ENCODE measurements around the gene SMIM17. TPM values are rescaled to one million over a fixed set of nuclear protein-coding genes. Genes with fewer than 3 reads are reported as not detected.
"Not testable (repeated sequence)": the region's sequence is repeated elsewhere in the genome, so short reads cannot be mapped to it uniquely, and the experiment has no call there.

The SMIM17 gene
- total RNA-seq, 2 donors from 2014 or later = 0.35 to 0.64 TPM

DNA sequence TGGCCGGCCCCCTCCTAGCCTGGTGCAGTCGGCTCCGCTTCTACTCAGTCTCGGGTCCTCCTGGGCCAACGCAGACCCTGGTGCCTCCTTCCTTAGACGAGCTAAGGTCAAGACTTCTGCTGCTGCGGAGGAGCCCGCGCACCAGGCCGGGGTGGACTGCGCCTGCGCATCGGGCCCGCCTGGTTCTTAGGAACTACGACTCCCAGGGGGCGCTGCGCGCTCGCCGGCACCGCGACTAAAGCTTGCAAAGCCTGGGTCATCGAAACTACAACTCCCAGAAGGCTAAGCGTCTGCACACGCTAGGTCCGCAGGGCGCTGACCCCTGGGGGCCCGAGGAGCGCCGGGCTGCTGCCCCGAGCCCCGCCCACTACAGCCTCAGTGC, 28.6 kb downstream of the SMIM17 start, which contains the start of gene ZNF835:
TSS of gene ZNF835 (minus strand) at position 145 of the 382 bp plus-strand sequence. CDS start 6,559 bp downstream, outside the sequence.
- peak; percentile 53 for DNase-seq
- Mint-ChIP-seq H3K27me3 (ENCODE audit: insufficient read depth) (no peaks in the 10 kb centered on the region), H3K4me3 (peak within 1 kb of the TSS; percentile 42), H3K9me3 (peaks cover 84% of the 10 kb centered on the region), H3K27ac (no peak within 1 kb of the TSS), H3K4me1 (no peaks in the 10 kb centered on the region), H3K36me3 (ENCODE audit: low read depth) (no peaks in the 10 kb centered on the region)
- Histone ChIP-seq H3K27me3 (ENCODE audit: control insufficient read depth, insufficient read depth, low read length, poor library complexity, severe bottlenecking) (no peaks in the 10 kb centered on the region), H3K27ac (ENCODE audit: low read depth, low read length) (no peak within 1 kb of the TSS), H3K4me3 (ENCODE audit: low read length) (no peak within 1 kb of the TSS), H3K4me1 (ENCODE audit: control insufficient read depth, insufficient read depth, low read length) (no peaks in the 10 kb centered on the region), H3K36me3 (ENCODE audit: control insufficient read depth, insufficient read depth, low read length) (no peaks in the 10 kb centered on the region), H3K9me3 (ENCODE audit: control insufficient read depth, low read length) (peaks cover 17% of the 10 kb centered on the region), H3K9ac (ENCODE audit: extremely low read depth, low read length, poor library complexity, severe bottlenecking) (no peak within 1 kb of the TSS)
- 70 to 86% methylated on average over 3 to 32 of the region's 32 CpGs for WGBS, 2 experiments (ENCODE audit: insufficient coverage in 1 of 2, insufficient read length in 1 of 2)
- TF ChIP-seq, protein P1, sequence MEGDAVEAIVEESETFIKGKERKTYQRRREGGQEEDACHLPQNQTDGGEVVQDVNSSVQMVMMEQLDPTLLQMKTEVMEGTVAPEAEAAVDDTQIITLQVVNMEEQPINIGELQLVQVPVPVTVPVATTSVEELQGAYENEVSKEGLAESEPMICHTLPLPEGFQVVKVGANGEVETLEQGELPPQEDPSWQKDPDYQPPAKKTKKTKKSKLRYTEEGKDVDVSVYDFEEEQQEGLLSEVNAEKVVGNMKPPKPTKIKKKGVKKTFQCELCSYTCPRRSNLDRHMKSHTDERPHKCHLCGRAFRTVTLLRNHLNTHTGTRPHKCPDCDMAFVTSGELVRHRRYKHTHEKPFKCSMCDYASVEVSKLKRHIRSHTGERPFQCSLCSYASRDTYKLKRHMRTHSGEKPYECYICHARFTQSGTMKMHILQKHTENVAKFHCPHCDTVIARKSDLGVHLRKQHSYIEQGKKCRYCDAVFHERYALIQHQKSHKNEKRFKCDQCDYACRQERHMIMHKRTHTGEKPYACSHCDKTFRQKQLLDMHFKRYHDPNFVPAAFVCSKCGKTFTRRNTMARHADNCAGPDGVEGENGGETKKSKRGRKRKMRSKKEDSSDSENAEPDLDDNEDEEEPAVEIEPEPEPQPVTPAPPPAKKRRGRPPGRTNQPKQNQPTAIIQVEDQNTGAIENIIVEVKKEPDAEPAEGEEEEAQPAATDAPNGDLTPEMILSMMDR (conservative IDR thresholded peaks at IDR 0.05) = no peak

DNA sequence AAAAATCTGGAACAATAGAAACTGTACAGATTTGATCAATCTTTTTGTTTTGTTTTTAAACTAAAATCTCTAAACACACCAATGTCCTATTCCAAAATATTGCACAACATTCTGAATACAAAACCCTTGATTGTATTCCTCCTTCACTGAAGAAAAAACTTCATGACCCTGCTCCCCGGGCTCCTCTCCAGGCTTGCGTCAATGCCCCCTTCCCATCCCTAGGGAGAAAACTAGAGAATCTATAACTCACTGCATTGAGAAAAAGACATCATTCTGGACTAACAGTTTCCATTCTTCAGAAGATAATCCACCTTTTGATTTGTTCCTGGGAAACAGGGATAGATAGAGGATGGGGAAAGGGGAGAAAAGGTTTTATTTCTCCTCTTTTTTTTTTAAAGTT, 29.7 kb downstream of the SMIM17 start:
- peaks cover 84% of the 10 kb centered on the region for H3K9me3 Mint-ChIP-seq
- not testable (repeated sequence) for H3K4me1 Mint-ChIP-seq; H3K36me3 Mint-ChIP-seq (ENCODE audit: low read depth); DNase-seq; H3K27me3 ChIP-seq (ENCODE audit: control insufficient read depth, insufficient read depth, low read length, poor library complexity, severe bottlenecking); H3K4me3 Mint-ChIP-seq; H3K27ac ChIP-seq (ENCODE audit: low read depth, low read length); H3K4me1 ChIP-seq (ENCODE audit: control insufficient read depth, insufficient read depth, low read length); H3K27ac Mint-ChIP-seq; H3K36me3 ChIP-seq (ENCODE audit: control insufficient read depth, insufficient read depth, low read length); H3K4me3 ChIP-seq (ENCODE audit: low read length); H3K27me3 Mint-ChIP-seq (ENCODE audit: insufficient read depth); H3K9ac ChIP-seq (ENCODE audit: extremely low read depth, low read length, poor library complexity, severe bottlenecking)
- peaks cover 27% of the 10 kb centered on the region for H3K9me3 ChIP-seq (ENCODE audit: control insufficient read depth, low read length)
- 88 to 100% methylated on average over 1 to 2 of the region's 2 CpGs for WGBS, 2 experiments (ENCODE audit: insufficient coverage in 1 of 2, insufficient read length in 1 of 2)

DNA sequence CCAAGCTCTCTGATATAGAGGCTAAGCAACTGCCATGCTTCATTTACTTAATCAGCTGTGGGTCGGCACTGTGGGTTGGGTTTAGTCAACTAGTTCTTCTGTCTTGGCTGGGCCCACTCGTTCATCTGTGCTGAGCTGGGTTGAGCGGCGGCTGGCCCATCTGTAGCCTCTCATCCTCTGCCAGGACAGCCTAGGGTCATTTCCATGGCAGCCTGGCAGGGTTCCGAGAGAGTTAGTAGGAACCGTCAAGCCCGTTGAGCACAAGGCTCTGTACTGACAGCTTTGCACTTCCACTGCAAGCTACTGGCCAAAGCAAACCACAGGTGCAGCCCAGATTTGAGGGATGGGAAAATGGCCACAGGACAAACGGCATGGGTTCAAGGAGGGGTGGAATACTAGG, 35.2 kb downstream of the SMIM17 start:
- TF ChIP-seq, protein P1 (conservative IDR thresholded peaks at IDR 0.05) = no peak
- Histone ChIP-seq H3K27me3 (ENCODE audit: control insufficient read depth, insufficient read depth, low read length, poor library complexity, severe bottlenecking) (no peaks in the 10 kb centered on the region), H3K4me1 (ENCODE audit: control insufficient read depth, insufficient read depth, low read length) (no peaks in the 10 kb centered on the region), H3K9ac (ENCODE audit: extremely low read depth, low read length, poor library complexity, severe bottlenecking) (no peak overlapping the region), H3K9me3 (ENCODE audit: control insufficient read depth, low read length) (peaks cover 54% of the 10 kb centered on the region), H3K4me3 (ENCODE audit: low read length) (no peak overlapping the region), H3K36me3 (ENCODE audit: control insufficient read depth, insufficient read depth, low read length) (no peaks in the 10 kb centered on the region), H3K27ac (ENCODE audit: low read depth, low read length) (no peak overlapping the region)
- Mint-ChIP-seq H3K27ac (no peak overlapping the region), H3K4me1 (no peaks in the 10 kb centered on the region), H3K27me3 (ENCODE audit: insufficient read depth) (no peaks in the 10 kb centered on the region), H3K9me3 (peaks cover 84% of the 10 kb centered on the region), H3K36me3 (ENCODE audit: low read depth) (peaks cover 2% of the 10 kb centered on the region), H3K4me3 (no peak overlapping the region)
- 82% methylated on average over 7 to 8 of the region's 8 CpGs for WGBS, 2 experiments (ENCODE audit: insufficient coverage in 1 of 2, insufficient read length in 1 of 2)
- DNase-seq = no peak

DNA sequence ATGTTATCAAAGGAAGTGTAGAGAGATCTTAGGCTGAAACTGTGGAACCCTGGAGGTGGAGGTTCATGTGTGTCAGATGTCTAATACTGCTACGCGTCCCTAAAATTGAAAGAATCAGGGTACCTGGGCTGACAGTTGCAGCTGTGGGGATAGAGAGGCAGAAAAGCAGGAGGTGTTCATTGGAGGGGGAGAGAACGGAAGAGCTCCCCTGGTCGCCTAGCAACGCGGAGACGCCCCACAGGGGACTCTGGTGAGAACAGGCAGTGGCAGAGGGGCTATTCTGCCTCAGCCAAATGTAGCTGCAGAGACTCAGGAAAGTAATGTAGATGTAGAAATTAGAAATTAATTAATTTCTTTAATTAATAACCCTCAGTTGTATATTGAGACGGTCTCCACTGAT, 38.7 kb downstream of the SMIM17 start:
- Mint-ChIP-seq H3K36me3 (ENCODE audit: low read depth) (peaks cover 2% of the 10 kb centered on the region), H3K4me3 (no peak overlapping the region), H3K4me1 (no peaks in the 10 kb centered on the region), H3K27ac (no peak overlapping the region), H3K9me3 (peaks cover 85% of the 10 kb centered on the region), H3K27me3 (ENCODE audit: insufficient read depth) (no peaks in the 10 kb centered on the region)
- 82 to 90% methylated on average over 3 to 8 of the region's 8 CpGs for WGBS, 2 experiments (ENCODE audit: insufficient coverage in 1 of 2, insufficient read length in 1 of 2)
- H3K9ac ChIP-seq (ENCODE audit: extremely low read depth, low read length, poor library complexity, severe bottlenecking) = no peak overlapping the region
- TF ChIP-seq, protein P1 (conservative IDR thresholded peaks at IDR 0.05) = no peak
- H3K4me3 ChIP-seq (ENCODE audit: low read length) = no peak overlapping the region
- no peak for DNase-seq
- no peaks in the 10 kb centered on the region for H3K27me3 ChIP-seq (ENCODE audit: control insufficient read depth, insufficient read depth, low read length, poor library complexity, severe bottlenecking)
- H3K27ac ChIP-seq (ENCODE audit: low read depth, low read length) = no peak overlapping the region
- H3K36me3 ChIP-seq (ENCODE audit: control insufficient read depth, insufficient read depth, low read length) = no peaks in the 10 kb centered on the region
- H3K9me3 ChIP-seq (ENCODE audit: control insufficient read depth, low read length) = peaks cover 52% of the 10 kb centered on the region
- H3K4me1 ChIP-seq (ENCODE audit: control insufficient read depth, insufficient read depth, low read length) = no peaks in the 10 kb centered on the region

Data from endodermal cell (in vitro differentiated cells).